Omental fat pad (tissue), 4 donors: ENCODE results near the gene AKR1C8. TPM values are rescaled to one million over a fixed set of nuclear protein-coding genes. Genes with fewer than 3 reads are reported as not detected.

Experiments used
- ATAC-seq: fragments of 150-250 bp; one replicate; pipeline ENCODE4 v1.9.1; 2016; ENCODE audit warnings: mild to moderate bottlenecking, moderate library complexity; ENCODE audit not compliant: low FRiP score
- DNase-seq: peaks from one replicate; pipeline ENCODE4 v3.0.0-alpha.2; 2019; ENCODE audit warnings: low spot score
- CTCF ChIP-seq, 3 donors: fragments of 450-650 bp; IDR thresholded peaks; one replicate each; pipeline ENCODE4 v1.5.1; 2016 to 2017; ENCODE audit warnings: antibody characterized with exemption in 3 of 3, mild to moderate bottlenecking in 3 of 3, moderate library complexity in 2 of 3
- total RNA-seq, 4 donors: library from RNA; depleted of rRNA; stranded (reverse); fragments of >200 nt; gene quantifications; one replicate each; pipeline ENCODE4 v1.1.0, GENCODE V29; 2016

Gene AKR1C8
- total RNA-seq, 4 donors from 2014 or later = 1.5 TPM; not detected in 3

- no peak for TF ChIP-seq CTCF (IDR thresholded peaks at IDR 0.05)
- DNase-seq (no peak), ATAC-seq (no peak)
Observed at GRCh38 chr10:5107860-5108526, 77.0 kb downstream of the AKR1C8 start.

- no peak for TF ChIP-seq CTCF (IDR thresholded peaks at IDR 0.05)
- DNase-seq (no peak), ATAC-seq (no peak)
Observed at GRCh38 chr10:5106553-5106952, 78.4 kb downstream of the AKR1C8 start.

DNA sequence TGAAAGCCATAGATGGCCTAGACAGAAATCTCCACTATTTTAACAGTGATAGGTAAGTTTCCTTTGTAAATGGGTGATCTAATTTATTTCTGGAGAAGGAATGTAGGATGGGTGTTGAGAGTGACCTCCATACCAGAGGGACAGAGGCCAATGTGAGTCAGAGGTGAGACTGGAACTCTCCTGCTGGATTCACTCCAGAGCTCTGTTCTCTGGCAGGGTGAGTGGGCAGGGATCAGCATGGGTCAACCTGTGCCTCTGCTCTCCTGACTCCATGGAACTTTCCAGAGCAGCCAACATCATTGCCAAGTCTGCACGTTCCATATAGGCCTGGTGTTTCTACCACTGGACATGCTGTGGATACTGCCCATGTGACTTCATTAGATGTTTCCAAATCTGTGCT, 79.3 kb downstream of the AKR1C8 start:
- DNase-seq (no peak), ATAC-seq (no peak)
- no peak for TF ChIP-seq CTCF (IDR thresholded peaks at IDR 0.05)

Other genes starting within 250 kb of the AKR1C8 start
- gene AKR1C1, start 221.7 kb downstream of the AKR1C8 start, total RNA-seq = 100 to 1,000 TPM; 107 to 237 (median 129) TPM
- gene AKR1C2, start 181.3 kb downstream of the AKR1C8 start, total RNA-seq = 100 to 1,000 TPM in 3 of 4 donors, 10 to 100 TPM in 1; 51.7 to 269 (median 192) TPM
- 100 to 1,000 TPM in 3 of 4 donors, 10 to 100 TPM in 1; 71.0 to 147 (median 116) TPM for gene AKR1C3, start 90.7 kb downstream of the AKR1C8 start, total RNA-seq
- gene AKR1C4, start 11.7 kb upstream of the AKR1C8 start, total RNA-seq = not detected
- not detected for gene UCN3, start 179.8 kb upstream of the AKR1C8 start, total RNA-seq
- not detected for gene TUBAL3, start 219.7 kb upstream of the AKR1C8 start, total RNA-seq
- gene NET1, start 227.4 kb upstream of the AKR1C8 start, total RNA-seq = 100 to 1,000 TPM in 3 of 4 donors, 10 to 100 TPM in 1; 80.7 to 201 (median 139) TPM